Body of pancreas (tissue), 4 donors: Measurements from ENCODE around the gene VEZF1.

Experiments used
- POLR2A ChIP-seq, 3 donors: fragments of 450-650 bp; IDR thresholded peaks; one replicate each; pipeline ENCODE4 v1.6.1; 2016; ENCODE audit warnings: antibody characterized with exemption in 3 of 3, mild to moderate bottlenecking in 2 of 3
- TF ChIP-seq, protein P1 (sequence below), 7 experiments: fragments of 450-650 bp in 4 of 7; fragments of 200-600 bp in 3 of 7; sonication (generic) in 3 of 7; IDR thresholded peaks; one replicate each; pipeline ENCODE4 v1.5.1; 2016 to 2019; ENCODE audit warnings: antibody characterized with exemption in 7 of 7

DNA sequence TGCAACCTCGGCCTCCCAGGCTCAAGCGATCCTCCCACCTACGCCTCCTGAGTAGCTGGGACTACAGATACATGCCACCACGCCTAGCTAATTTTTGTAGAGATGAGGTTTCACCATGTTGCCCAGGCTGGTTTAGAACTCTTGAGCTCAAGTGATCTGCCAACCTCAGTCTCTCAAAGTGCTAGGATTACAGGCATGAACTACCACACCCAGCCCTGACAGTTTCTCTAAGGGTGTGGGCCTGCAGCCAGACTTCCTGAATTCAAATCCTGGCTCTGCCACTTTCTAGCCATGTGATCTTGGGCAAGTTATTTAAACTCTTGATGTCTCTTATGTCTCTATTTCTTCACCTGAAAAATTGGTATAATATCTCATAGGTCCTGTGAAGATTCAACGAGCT is 38.4 kb downstream of the VEZF1 start:
- no peak for TF ChIP-seq POLR2A (IDR thresholded peaks at IDR 0.05)
- TF ChIP-seq, protein P1, sequence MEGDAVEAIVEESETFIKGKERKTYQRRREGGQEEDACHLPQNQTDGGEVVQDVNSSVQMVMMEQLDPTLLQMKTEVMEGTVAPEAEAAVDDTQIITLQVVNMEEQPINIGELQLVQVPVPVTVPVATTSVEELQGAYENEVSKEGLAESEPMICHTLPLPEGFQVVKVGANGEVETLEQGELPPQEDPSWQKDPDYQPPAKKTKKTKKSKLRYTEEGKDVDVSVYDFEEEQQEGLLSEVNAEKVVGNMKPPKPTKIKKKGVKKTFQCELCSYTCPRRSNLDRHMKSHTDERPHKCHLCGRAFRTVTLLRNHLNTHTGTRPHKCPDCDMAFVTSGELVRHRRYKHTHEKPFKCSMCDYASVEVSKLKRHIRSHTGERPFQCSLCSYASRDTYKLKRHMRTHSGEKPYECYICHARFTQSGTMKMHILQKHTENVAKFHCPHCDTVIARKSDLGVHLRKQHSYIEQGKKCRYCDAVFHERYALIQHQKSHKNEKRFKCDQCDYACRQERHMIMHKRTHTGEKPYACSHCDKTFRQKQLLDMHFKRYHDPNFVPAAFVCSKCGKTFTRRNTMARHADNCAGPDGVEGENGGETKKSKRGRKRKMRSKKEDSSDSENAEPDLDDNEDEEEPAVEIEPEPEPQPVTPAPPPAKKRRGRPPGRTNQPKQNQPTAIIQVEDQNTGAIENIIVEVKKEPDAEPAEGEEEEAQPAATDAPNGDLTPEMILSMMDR (IDR thresholded peaks at IDR 0.05): no peak
